ENCODE measurements around the gene UGT3A2. TPM values are rescaled to one million over a fixed set of nuclear protein-coding genes. Genes with fewer than 3 reads are reported as not detected.

Gene UGT3A2
- total RNA-seq, 2 donors from 2014 or later = not detected

DNA sequence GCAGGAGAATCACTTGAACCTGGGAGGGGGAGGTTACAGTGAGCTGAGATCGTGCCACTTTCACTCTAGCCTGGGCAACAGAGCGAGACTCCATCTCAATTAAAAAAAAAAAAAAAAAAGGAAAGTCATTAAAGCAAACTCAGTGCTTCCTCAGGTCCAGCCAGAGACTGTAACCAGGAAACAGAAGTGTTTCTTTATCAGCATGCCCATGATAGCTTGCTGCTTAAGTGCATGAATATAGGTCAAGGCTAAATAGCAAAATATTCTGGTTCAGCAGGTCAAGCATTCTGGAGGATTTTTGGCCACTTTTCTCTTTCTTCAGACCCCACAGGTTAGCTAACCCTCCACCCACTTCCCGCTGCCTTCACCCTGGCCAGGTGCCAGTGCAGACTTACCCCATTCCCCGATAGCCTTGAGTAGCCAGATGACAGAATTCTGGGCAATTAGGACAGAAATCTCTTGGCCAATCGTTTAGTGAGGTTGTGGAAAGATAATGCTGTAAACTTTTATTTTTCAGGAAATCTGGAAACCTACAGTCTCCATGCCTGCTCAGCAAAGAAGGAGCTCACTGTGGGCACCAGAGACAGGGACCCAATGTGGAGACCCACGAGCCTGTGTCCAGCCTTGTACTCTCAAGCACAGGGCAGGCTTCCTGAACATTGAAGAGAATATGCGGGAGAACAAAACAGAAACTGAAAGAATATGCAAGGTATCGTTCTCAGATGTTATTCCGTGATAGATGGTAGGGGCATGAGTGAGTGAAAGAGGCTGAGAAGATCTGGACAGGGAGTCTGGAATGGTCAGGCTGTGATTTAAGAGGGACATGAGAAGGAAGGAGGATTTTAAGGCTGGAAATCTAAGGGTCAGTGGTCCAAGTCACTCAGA, 4.2 kb upstream of the UGT3A2 start:
- no peaks in the 10 kb centered on the region for H3K27me3 ChIP-seq (replicated peaks; ENCODE audit: insufficient read depth)
- ATAC-seq (ENCODE audit: insufficient number of reproducible peaks, low FRiP score, low read depth) = no peak
- TF ChIP-seq, protein P1, sequence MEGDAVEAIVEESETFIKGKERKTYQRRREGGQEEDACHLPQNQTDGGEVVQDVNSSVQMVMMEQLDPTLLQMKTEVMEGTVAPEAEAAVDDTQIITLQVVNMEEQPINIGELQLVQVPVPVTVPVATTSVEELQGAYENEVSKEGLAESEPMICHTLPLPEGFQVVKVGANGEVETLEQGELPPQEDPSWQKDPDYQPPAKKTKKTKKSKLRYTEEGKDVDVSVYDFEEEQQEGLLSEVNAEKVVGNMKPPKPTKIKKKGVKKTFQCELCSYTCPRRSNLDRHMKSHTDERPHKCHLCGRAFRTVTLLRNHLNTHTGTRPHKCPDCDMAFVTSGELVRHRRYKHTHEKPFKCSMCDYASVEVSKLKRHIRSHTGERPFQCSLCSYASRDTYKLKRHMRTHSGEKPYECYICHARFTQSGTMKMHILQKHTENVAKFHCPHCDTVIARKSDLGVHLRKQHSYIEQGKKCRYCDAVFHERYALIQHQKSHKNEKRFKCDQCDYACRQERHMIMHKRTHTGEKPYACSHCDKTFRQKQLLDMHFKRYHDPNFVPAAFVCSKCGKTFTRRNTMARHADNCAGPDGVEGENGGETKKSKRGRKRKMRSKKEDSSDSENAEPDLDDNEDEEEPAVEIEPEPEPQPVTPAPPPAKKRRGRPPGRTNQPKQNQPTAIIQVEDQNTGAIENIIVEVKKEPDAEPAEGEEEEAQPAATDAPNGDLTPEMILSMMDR (IDR thresholded peaks at IDR 0.05) = no peak
- no peak for DNase-seq (ENCODE audit: low spot score)
- no peaks in the 10 kb centered on the region for H3K36me3 ChIP-seq
- H3K4me1 ChIP-seq (ENCODE audit: control insufficient read depth in 1 of 2, low read depth in 2 of 2) = no peaks in the 10 kb centered on the region
- no peaks in the 10 kb centered on the region for H3K9me3 ChIP-seq
- H3K27ac ChIP-seq = no peak overlapping the region
- H3K4me3 ChIP-seq = peak overlapping the region; percentile 34

DNA sequence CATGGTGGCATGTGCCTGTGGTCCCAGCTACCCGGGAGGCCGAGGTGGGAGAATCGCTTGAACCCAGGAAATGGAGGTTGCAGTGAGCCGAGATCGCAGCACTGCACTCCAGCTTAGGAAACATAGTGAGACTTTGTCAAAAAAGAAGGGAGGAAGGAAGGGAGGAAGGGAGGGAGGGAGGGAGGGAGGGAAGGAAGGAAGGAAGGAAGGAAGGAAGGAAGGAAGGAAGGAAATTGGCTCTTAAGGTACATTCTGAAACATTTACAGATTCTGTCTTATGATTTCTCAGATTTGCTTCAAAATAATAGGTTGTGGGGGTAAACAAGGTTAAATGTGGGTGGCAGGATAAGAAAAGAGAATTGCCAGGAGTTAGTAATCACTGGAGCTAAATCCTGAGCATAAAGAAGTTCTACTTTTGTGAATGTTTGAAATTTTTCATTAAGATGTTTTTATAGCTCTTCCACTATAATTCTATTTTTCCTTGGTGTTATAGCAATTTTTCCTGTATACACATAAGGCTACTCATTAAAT, 2.1 kb upstream of the UGT3A2 start:
- Histone ChIP-seq H3K4me1 (ENCODE audit: control insufficient read depth in 1 of 2, low read depth in 2 of 2) (no peaks in the 10 kb centered on the region), H3K9me3 (no peaks in the 10 kb centered on the region), H3K4me3 (no peak overlapping the region), H3K36me3 (no peaks in the 10 kb centered on the region), H3K27ac (no peak overlapping the region), H3K27me3 (replicated peaks; ENCODE audit: insufficient read depth) (no peaks in the 10 kb centered on the region)
- DNase-seq (ENCODE audit: low spot score) (no peak), ATAC-seq (ENCODE audit: insufficient number of reproducible peaks, low FRiP score, low read depth) (no peak)
- TF ChIP-seq, protein P1 (IDR thresholded peaks at IDR 0.05) = no peak

DNA sequence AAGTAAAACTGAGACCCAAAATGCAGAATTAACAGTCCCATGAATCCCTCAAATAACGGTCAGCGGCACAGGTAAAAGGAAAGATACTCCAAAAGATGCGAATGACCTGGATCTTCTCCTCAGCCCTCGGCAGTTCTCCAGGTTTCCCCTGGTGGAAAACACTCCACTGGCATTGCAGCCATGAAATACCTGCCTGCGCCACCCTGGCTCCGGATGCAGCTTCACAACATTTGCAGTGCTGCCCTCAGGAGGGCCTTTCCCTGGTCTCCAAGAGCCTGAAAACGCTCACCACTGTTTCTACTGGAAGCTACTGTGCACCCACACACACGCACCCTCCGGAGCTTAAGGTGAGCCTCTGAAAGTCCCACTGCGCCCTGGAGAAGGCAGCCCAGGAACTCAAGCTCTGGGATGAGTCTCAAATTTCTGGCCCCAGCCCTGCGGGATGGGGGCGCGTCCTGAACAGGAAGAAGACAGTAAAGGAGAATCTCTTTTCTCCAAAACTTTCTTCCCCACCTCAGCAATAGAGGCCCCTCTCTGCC, 612 bp downstream of the UGT3A2 start:
- TF ChIP-seq, protein P1 (IDR thresholded peaks at IDR 0.05) = no peak
- DNase-seq (ENCODE audit: low spot score) (no peak), ATAC-seq (ENCODE audit: insufficient number of reproducible peaks, low FRiP score, low read depth) (no peak)
- Histone ChIP-seq H3K36me3 (no peaks in the 10 kb centered on the region), H3K9me3 (no peaks in the 10 kb centered on the region), H3K27me3 (replicated peaks; ENCODE audit: insufficient read depth) (no peaks in the 10 kb centered on the region), H3K4me1 (ENCODE audit: control insufficient read depth in 1 of 2, low read depth in 2 of 2) (no peaks in the 10 kb centered on the region), H3K4me3 (no peak overlapping the region), H3K27ac (no peak overlapping the region)

DNA sequence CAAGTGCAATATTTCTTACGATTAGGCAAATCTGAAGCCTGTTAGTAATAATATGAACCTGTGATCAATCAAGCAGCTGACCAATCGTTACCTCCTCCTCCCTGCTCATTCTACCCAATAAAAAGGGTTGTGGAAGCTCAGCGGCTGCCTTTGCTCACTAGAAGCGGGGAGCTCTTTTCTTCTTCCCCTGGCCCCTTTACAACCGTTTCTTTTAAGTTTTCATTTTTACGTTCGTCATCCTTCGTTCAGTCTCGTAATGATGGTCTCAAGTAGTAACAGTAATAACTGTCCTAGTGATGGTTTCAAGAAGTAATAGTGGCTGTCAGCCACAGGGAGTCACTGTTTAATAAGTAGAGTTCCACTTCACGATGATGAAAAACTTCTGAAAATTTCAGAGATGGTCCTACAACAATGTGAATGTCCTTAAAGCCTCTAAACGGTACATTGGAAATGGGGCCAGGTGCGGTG, 6.2 kb downstream of the UGT3A2 start:
- Histone ChIP-seq H3K36me3 (no peaks in the 10 kb centered on the region), H3K27ac (no peak overlapping the region), H3K4me1 (ENCODE audit: control insufficient read depth in 1 of 2, low read depth in 2 of 2) (no peaks in the 10 kb centered on the region), H3K4me3 (no peak overlapping the region), H3K27me3 (replicated peaks; ENCODE audit: insufficient read depth) (no peaks in the 10 kb centered on the region), H3K9me3 (no peaks in the 10 kb centered on the region)
- TF ChIP-seq, protein P1 (IDR thresholded peaks at IDR 0.05) = no peak
- DNase-seq (ENCODE audit: low spot score) (no peak), ATAC-seq (ENCODE audit: insufficient number of reproducible peaks, low FRiP score, low read depth) (no peak)

All from thoracic aorta (tissue), 2 donors.